ENCODE measurements around the gene ACAN.
A peak's percentile ranks its signal among the peaks of the same experiment; 100 is the strongest.

The ACAN gene

GRCh38 chr15:88877415-88877814 lies 74.2 kb downstream of the ACAN start:
- Histone ChIP-seq H3K79me2 (ENCODE audit: low read length) (no peaks in the 10 kb centered on the region), H3K4me3 (ENCODE audit: low read length) (no peak overlapping the region), H3K9me3 (replicated peaks; ENCODE audit: insufficient read depth, low read length) (no peaks in the 10 kb centered on the region), H3K9me2 (replicated peaks; ENCODE audit: insufficient read depth, low read length) (no peaks in the 10 kb centered on the region), H3K36me3 (replicated peaks; ENCODE audit: insufficient read depth, low read length) (no peaks in the 10 kb centered on the region), H3F3A (ENCODE audit: insufficient read depth, low read length) (no peaks in the 10 kb centered on the region), H4K20me1 (ENCODE audit: insufficient read depth, low read length) (no peaks in the 10 kb centered on the region), H3K27me3 (replicated peaks; ENCODE audit: insufficient read depth, low read length) (no peaks in the 10 kb centered on the region; the same call in 1 of the 2 replicates), H2AFZ (ENCODE audit: low read length) (no peak overlapping the region), H3K4me2 (ENCODE audit: low read depth, low read length) (no peak overlapping the region), H3K27ac (ENCODE audit: low read length) (no peak overlapping the region), H3K4me1 (ENCODE audit: low read length) (no peaks in the 10 kb centered on the region), H3K9ac (ENCODE audit: low read length) (no peak overlapping the region)
- DNase-seq = no peak
- no peak for TF ChIP-seq CTCF (IDR thresholded peaks at IDR 0.05; ENCODE audit: low read length)
- no peak for TF ChIP-seq EZH2 (optimal IDR thresholded peaks at IDR 0.05; ENCODE audit: low read depth, low read length)
- TF ChIP-seq EZH2phosphoT487 (IDR thresholded peaks at IDR 0.05; ENCODE audit: low read length) = no peak

GRCh38 chr15:88877906-88878305 lies 74.7 kb downstream of the ACAN start:
- no peaks in the 10 kb centered on the region for H3F3A ChIP-seq (ENCODE audit: insufficient read depth, low read length)
- DNase-seq = no peak
- H3K9me3 ChIP-seq (replicated peaks; ENCODE audit: insufficient read depth, low read length) = no peaks in the 10 kb centered on the region
- no peaks in the 10 kb centered on the region for H4K20me1 ChIP-seq (ENCODE audit: insufficient read depth, low read length)
- no peaks in the 10 kb centered on the region for H3K4me1 ChIP-seq (ENCODE audit: low read length)
- no peak for TF ChIP-seq EZH2phosphoT487 (IDR thresholded peaks at IDR 0.05; ENCODE audit: low read length)
- TF ChIP-seq EZH2 (optimal IDR thresholded peaks at IDR 0.05; ENCODE audit: low read depth, low read length) = no peak
- no peak for TF ChIP-seq CTCF (IDR thresholded peaks at IDR 0.05; ENCODE audit: low read length)
- no peaks in the 10 kb centered on the region for H3K79me2 ChIP-seq (ENCODE audit: low read length)
- no peak overlapping the region for H3K27ac ChIP-seq (ENCODE audit: low read length)
- no peak overlapping the region for H3K4me3 ChIP-seq (ENCODE audit: low read length)
- no peaks in the 10 kb centered on the region; the same call in 1 of the 2 replicates for H3K27me3 ChIP-seq (replicated peaks; ENCODE audit: insufficient read depth, low read length)
- H3K4me2 ChIP-seq (ENCODE audit: low read depth, low read length) = no peak overlapping the region
- H3K36me3 ChIP-seq (replicated peaks; ENCODE audit: insufficient read depth, low read length) = no peaks in the 10 kb centered on the region
- H2AFZ ChIP-seq (ENCODE audit: low read length) = no peak overlapping the region
- no peak overlapping the region for H3K9ac ChIP-seq (ENCODE audit: low read length)
- H3K9me2 ChIP-seq (replicated peaks; ENCODE audit: insufficient read depth, low read length) = no peaks in the 10 kb centered on the region

GRCh38 chr15:88878720-88879184 lies 75.5 kb downstream of the ACAN start:
- Histone ChIP-seq H3K9me3 (replicated peaks; ENCODE audit: insufficient read depth, low read length) (no peaks in the 10 kb centered on the region), H3K27ac (ENCODE audit: low read length) (no peak overlapping the region), H2AFZ (ENCODE audit: low read length) (0 out of 2 replicates have a peak overlapping the region, but pooled peaks have one; percentile 4), H3K9me2 (replicated peaks; ENCODE audit: insufficient read depth, low read length) (no peaks in the 10 kb centered on the region), H3F3A (ENCODE audit: insufficient read depth, low read length) (no peaks in the 10 kb centered on the region), H4K20me1 (ENCODE audit: insufficient read depth, low read length) (no peaks in the 10 kb centered on the region), H3K27me3 (replicated peaks; ENCODE audit: insufficient read depth, low read length) (no peaks in the 10 kb centered on the region; the same call in 1 of the 2 replicates), H3K36me3 (replicated peaks; ENCODE audit: insufficient read depth, low read length) (no peaks in the 10 kb centered on the region), H3K9ac (ENCODE audit: low read length) (no peak overlapping the region), H3K4me3 (ENCODE audit: low read length) (no peak overlapping the region), H3K4me1 (ENCODE audit: low read length) (no peaks in the 10 kb centered on the region), H3K79me2 (ENCODE audit: low read length) (no peaks in the 10 kb centered on the region), H3K4me2 (ENCODE audit: low read depth, low read length) (peak overlapping the region; percentile 10; the same call in 1 of the 2 replicates)
- peak; percentile 92 for TF ChIP-seq CTCF (IDR thresholded peaks at IDR 0.05; ENCODE audit: low read length)
- TF ChIP-seq EZH2 (optimal IDR thresholded peaks at IDR 0.05; ENCODE audit: low read depth, low read length) = no peak
- peak; percentile 67 for DNase-seq

Measured in MM.1S (cell line).